HCT116 (cell line): ENCODE data around the gene TMEM9B. TPM values are rescaled to one million over a fixed set of nuclear protein-coding genes. Genes with fewer than 3 reads are reported as not detected.

ENCODE experiments used
- ATAC-seq: fragments of 200-7000 bp; cut with Tn5 transposase; 2 replicates; pipeline ENCODE4 v1.9.1; 2020; ENCODE audit warnings: mild to moderate bottlenecking, moderate library complexity
- BruUV-seq: library from RNA; stranded (reverse); fragments of 400-500 nt; replicated peaks from 2 replicates; lab custom pipeline; 2021; lab: Mats Ljungman, UMichigan
- CTCF ChIA-PET: fragments of 300-600 bp; sonication (Branson Sonifier 250); formaldehyde crosslinking; loops from one replicate; lab custom pipeline; 2021; ENCODE audit warnings: antibody characterized with exemption; lab: Charles Lee
- POLR2A ChIA-PET: fragments of 300-600, 350-600 bp; sonication (Branson Sonifier 250); formaldehyde crosslinking; loops from one replicate; lab custom pipeline; 2021; ENCODE audit warnings: antibody characterized with exemption; lab: Charles Lee
- RAD21 ChIA-PET, 2 experiments: fragments of 300-600 bp; sonication (Branson Sonifier 250); formaldehyde crosslinking; loops; one replicate each; lab custom pipeline; 2023; ENCODE audit warnings: low total read pairs in 2 of 2; ENCODE audit not compliant: uncharacterized antibody in 2 of 2, unreplicated experiment in 2 of 2, low non-redundant PET in 1 of 2; lab: Charles Lee
- DNase-seq: peaks from one replicate; pipeline ENCODE4 v3.0.0-alpha.2; 2010; ENCODE audit warnings: low read depth, low spot score
- H2AFZ ChIP-seq: fragments of 200-600 bp; shearing (Covaris generic), sonication (generic); 2 replicates; pipeline ENCODE4 v1.6.1; 2017; ENCODE audit warnings: low read depth, mixed run types, mixed read lengths, antibody characterized with exemption, low read length; ENCODE audit not compliant: poor library complexity, severe bottlenecking
- H3K27ac ChIP-seq: 2 replicates; pipeline ENCODE4 v1.5.1; 2012; ENCODE audit warnings: low read depth, low read length
- H3K27me3 ChIP-seq: fragments of 200-600 bp; sonication (generic); 2 replicates; pipeline ENCODE4 v1.6.1; 2016; ENCODE audit warnings: mixed run types, low read length, mixed read lengths; ENCODE audit not compliant: insufficient read depth
- H3K36me3 ChIP-seq, 2 experiments: fragments of 200-500 bp in 1 of 2; fragments of 200-600 bp in 1 of 2; sonication (Bioruptor generic) in 1 of 2; sonication (generic) in 1 of 2; 2 replicates each; pipeline versions ENCODE4 v1.5.1 to v1.6.1; 2014 to 2016; ENCODE audit warnings: low read length in 2 of 2, inconsistent platforms in 1 of 2, mixed read lengths in 1 of 2, mixed run types in 1 of 2; ENCODE audit not compliant: insufficient read depth in 2 of 2, control insufficient read depth in 1 of 2
- H3K4me1 ChIP-seq, 2 experiments: fragments of 200-600 bp in 1 of 2; sonication (generic) in 1 of 2; 2 replicates each; pipeline versions ENCODE4 v1.5.1 to v1.6.1; 2012 to 2017; ENCODE audit warnings: low read length in 2 of 2, inconsistent platforms in 1 of 2, mild to moderate bottlenecking in 1 of 2, mixed read lengths in 1 of 2, mixed run types in 1 of 2, moderate library complexity in 1 of 2; ENCODE audit not compliant: insufficient read depth in 2 of 2, control insufficient read depth in 1 of 2
- H3K4me2 ChIP-seq: fragments of 200-600 bp; sonication (generic); 2 replicates; pipeline ENCODE4 v1.6.1; 2017; ENCODE audit warnings: mixed run types, low read length, mixed read lengths
- H3K4me3 ChIP-seq, 2 experiments: fragments of 200-600 bp in 1 of 2; sonication (generic) in 1 of 2; replicated peaks in 1 of 2; 2 replicates each; pipeline ENCODE4 v1.5.1; 2011 to 2016; ENCODE audit warnings: low read length in 2 of 2, control low read depth in 1 of 2, low read depth in 1 of 2, mild to moderate bottlenecking in 1 of 2, mixed read lengths in 1 of 2, mixed run types in 1 of 2
- H3K79me2 ChIP-seq: fragments of 200-600 bp; sonication (generic); 2 replicates; pipeline ENCODE4 v1.6.1; 2017; ENCODE audit warnings: mild to moderate bottlenecking, mixed run types, low read length, moderate library complexity, mixed read lengths; ENCODE audit not compliant: insufficient read depth
- H3K9ac ChIP-seq: fragments of 200-600 bp; sonication (generic); 2 replicates; pipeline ENCODE4 v1.6.1; 2016; ENCODE audit warnings: low read length, mixed read lengths
- H3K9me2 ChIP-seq: fragments of 200-600 bp; sonication (generic), shearing (Covaris generic); 2 replicates; pipeline ENCODE4 v1.6.1; 2017; ENCODE audit warnings: mixed run types, mild to moderate bottlenecking, moderate library complexity; ENCODE audit not compliant: insufficient read depth
- H3K9me3 ChIP-seq, 2 experiments: fragments of 200-500 bp in 1 of 2; fragments of 200-600 bp in 1 of 2; sonication (Bioruptor generic) in 1 of 2; sonication (generic) in 1 of 2; 2 replicates each; pipeline ENCODE4 v1.6.1; 2014 to 2017; ENCODE audit warnings: low read length in 2 of 2, mixed read lengths in 2 of 2, inconsistent platforms in 1 of 2, low read depth in 1 of 2, mild to moderate bottlenecking in 1 of 2, mixed run types in 1 of 2, moderate library complexity in 1 of 2; ENCODE audit not compliant: control insufficient read depth in 1 of 2, insufficient read depth in 1 of 2
- H4K20me1 ChIP-seq: fragments of 200-600 bp; sonication (generic), shearing (Covaris generic); 2 replicates; pipeline ENCODE4 v1.6.1; 2017; ENCODE audit warnings: mixed run types, mild to moderate bottlenecking, moderate library complexity; ENCODE audit not compliant: insufficient read depth
- ATF3 ChIP-seq: IDR thresholded peaks from 2 replicates; pipeline ENCODE4 v1.6.1; 2012
- CBX3 ChIP-seq: IDR thresholded peaks from 2 replicates; pipeline ENCODE4 v1.6.1; 2012; ENCODE audit warnings: low read depth
- EGR1 ChIP-seq: IDR thresholded peaks from 2 replicates; pipeline ENCODE4 v1.6.1; 2012; ENCODE audit warnings: low read depth
- ELF1 ChIP-seq: IDR thresholded peaks from 2 replicates; pipeline ENCODE4 v1.6.1; 2012; ENCODE audit warnings: low read depth, borderline replicate concordance
- EZH2 ChIP-seq: fragments of 200-600 bp; sonication (generic); IDR thresholded peaks from 2 replicates; pipeline ENCODE4 v1.6.1; 2017; ENCODE audit warnings: antibody characterized with exemption, mixed run types
- EZH2phosphoT487 ChIP-seq: fragments of 200-600 bp; IDR thresholded peaks from 2 replicates; pipeline ENCODE4 v1.6.1; 2018; ENCODE audit warnings: antibody characterized with exemption, borderline replicate concordance
- FOSL1 ChIP-seq: IDR thresholded peaks from 2 replicates; pipeline ENCODE4 v1.6.1; 2012; ENCODE audit warnings: low read depth
- JUND ChIP-seq: IDR thresholded peaks from 2 replicates; pipeline ENCODE4 v1.6.1; 2012
- MAX ChIP-seq: IDR thresholded peaks from 2 replicates; pipeline ENCODE4 v1.6.1; 2012
- POLR2A ChIP-seq: IDR thresholded peaks from 2 replicates; pipeline ENCODE4 v1.7.0; 2011; ENCODE audit warnings: borderline replicate concordance; ENCODE audit not compliant: insufficient read depth, insufficient read length; ENCODE audit errors: extremely low read depth
- RAD21 ChIP-seq: IDR thresholded peaks from 2 replicates; pipeline ENCODE4 v1.6.1; 2012; ENCODE audit warnings: low read depth, mild to moderate bottlenecking
- SIN3A ChIP-seq: IDR thresholded peaks from 2 replicates; pipeline ENCODE4 v1.6.1; 2012; ENCODE audit warnings: low read depth
- SRF ChIP-seq: IDR thresholded peaks from 2 replicates; pipeline ENCODE4 v1.6.1; 2012; ENCODE audit warnings: low read depth
- TCF7L2 ChIP-seq: IDR thresholded peaks from 2 replicates; pipeline ENCODE4 v1.7.0; 2011; ENCODE audit warnings: borderline replicate concordance, inconsistent platforms; ENCODE audit not compliant: insufficient read depth, insufficient read length; ENCODE audit errors: extremely low read depth
- ZBTB33 ChIP-seq: IDR thresholded peaks from 2 replicates; pipeline ENCODE4 v1.6.1; 2011; ENCODE audit warnings: mild to moderate bottlenecking, low read length, moderate library complexity; ENCODE audit not compliant: insufficient replicate concordance; ENCODE audit errors: extremely low read depth
- ZFX ChIP-seq: fragments of 450-650 bp; IDR thresholded peaks from 2 replicates; pipeline ENCODE4 v1.6.1; 2017
- ZNF274 ChIP-seq: fragments of 200-500 bp; sonication (Bioruptor generic); IDR thresholded peaks from 2 replicates; pipeline ENCODE4 v1.6.1; 2014; ENCODE audit warnings: mild to moderate bottlenecking, low read depth, low read length, inconsistent platforms
- intact Hi-C: fragments of 100-400 bp; cut with micrococcal nuclease; formaldehyde crosslinking; loops from 2 replicates; pipeline ENCODE4 v1.10.0; 2022
- total RNA-seq: library from RNA; stranded (reverse); gene quantifications from one replicate; pipeline ENCODE4 v1.2.1, GENCODE V29; 2021; ENCODE audit not compliant: unreplicated experiment
- TF ChIP-seq, protein P1 (sequence below), 3 experiments: fragments of 200-600 bp in 1 of 3; sonication (generic) in 1 of 3; IDR thresholded peaks in 2 of 3; conservative IDR thresholded peaks in 1 of 3; 2 replicates each; pipeline ENCODE4 v1.5.1; 2012 to 2017; ENCODE audit warnings: low read depth in 2 of 3, low read length in 2 of 3, antibody characterized with exemption in 1 of 3, borderline replicate concordance in 1 of 3, control low read depth in 1 of 3, mild to moderate bottlenecking in 1 of 3, mixed read lengths in 1 of 3, mixed run types in 1 of 3, moderate library complexity in 1 of 3; ENCODE audit not compliant: insufficient read depth in 1 of 3

Gene TMEM9B
- total RNA-seq, 1 experiment from 2014 or later = 26.8 TPM

DNA sequence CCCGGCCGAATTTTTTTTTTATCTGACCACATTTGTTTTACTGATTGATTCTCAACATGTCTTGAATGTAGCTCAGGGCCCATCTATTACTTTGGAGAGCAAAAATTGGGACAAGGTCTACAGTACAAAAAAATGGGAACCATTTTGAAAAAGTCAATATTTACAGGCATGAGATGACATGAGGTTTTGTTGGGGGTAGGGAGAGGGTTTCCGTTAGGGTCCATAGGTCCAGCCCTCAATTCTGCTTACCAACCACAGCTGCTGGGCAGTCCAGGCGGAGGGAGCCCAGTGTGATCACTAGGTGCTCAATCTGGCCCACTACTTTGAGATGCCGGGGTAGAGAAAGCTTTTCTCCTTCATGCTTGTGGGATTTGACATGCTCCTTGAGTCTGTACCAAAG, 21.2 kb upstream of the TMEM9B start:
- Histone ChIP-seq H3K4me1 (peaks cover 0 to 12% of the 10 kb centered on the region in 2 experiments; a peak in 2 of 4 replicates), H3K27me3 (no peaks in the 10 kb centered on the region), H3K4me3 (no peak overlapping the region), H3K36me3 (no peaks in the 10 kb centered on the region), H3K79me2 (no peaks in the 10 kb centered on the region), H3K27ac (no peak overlapping the region), H2AFZ (no peak overlapping the region), H3K4me2 (no peak overlapping the region), H4K20me1 (no peaks in the 10 kb centered on the region), H3K9me2 (no peaks in the 10 kb centered on the region), H3K9ac (no peak overlapping the region), H3K9me3 (no peaks in the 10 kb centered on the region)
- CTCF ChIA-PET = no interaction called here
- no TSS peak for BruUV-seq
- RAD21 ChIA-PET = no interaction called here
- ATAC-seq (no peak), DNase-seq (no peak)
- intact Hi-C loops = no loop called here
- TF ChIP-seq POLR2A (no peak), EZH2 (no peak), RAD21 (no peak), EGR1 (no peak), SIN3A (no peak), ELF1 (no peak), FOSL1 (no peak), SRF (no peak), ATF3 (no peak), TCF7L2 (no peak), ZFX (no peak), JUND (no peak), ZNF274 (no peak), CBX3 (no peak), EZH2phosphoT487 (no peak), MAX (no peak), ZBTB33 (no peak)
- TF ChIP-seq, protein P1, sequence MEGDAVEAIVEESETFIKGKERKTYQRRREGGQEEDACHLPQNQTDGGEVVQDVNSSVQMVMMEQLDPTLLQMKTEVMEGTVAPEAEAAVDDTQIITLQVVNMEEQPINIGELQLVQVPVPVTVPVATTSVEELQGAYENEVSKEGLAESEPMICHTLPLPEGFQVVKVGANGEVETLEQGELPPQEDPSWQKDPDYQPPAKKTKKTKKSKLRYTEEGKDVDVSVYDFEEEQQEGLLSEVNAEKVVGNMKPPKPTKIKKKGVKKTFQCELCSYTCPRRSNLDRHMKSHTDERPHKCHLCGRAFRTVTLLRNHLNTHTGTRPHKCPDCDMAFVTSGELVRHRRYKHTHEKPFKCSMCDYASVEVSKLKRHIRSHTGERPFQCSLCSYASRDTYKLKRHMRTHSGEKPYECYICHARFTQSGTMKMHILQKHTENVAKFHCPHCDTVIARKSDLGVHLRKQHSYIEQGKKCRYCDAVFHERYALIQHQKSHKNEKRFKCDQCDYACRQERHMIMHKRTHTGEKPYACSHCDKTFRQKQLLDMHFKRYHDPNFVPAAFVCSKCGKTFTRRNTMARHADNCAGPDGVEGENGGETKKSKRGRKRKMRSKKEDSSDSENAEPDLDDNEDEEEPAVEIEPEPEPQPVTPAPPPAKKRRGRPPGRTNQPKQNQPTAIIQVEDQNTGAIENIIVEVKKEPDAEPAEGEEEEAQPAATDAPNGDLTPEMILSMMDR (IDR thresholded peaks at IDR 0.05 in 2 of 3, conservative IDR thresholded peaks at IDR 0.05 in 1 of 3; ENCODE audit: borderline replicate concordance in 1 of 3, insufficient read depth in 1 of 3, low read depth in 2 of 3, low read length in 2 of 3) = no peak
- POLR2A ChIA-PET = no interaction called here
